IPS-11a (cell line): Measurements from ENCODE around the gene NEBL.

ENCODE experiments used
- H3K4me3 ChIP-seq: one replicate; pipeline ENCODE4 v1.5.1; 2013; ENCODE audit warnings: low read depth, low read length, control low read depth

Gene NEBL

GRCh38 chr10:20797290-20797689 lies 99.8 kb downstream of the NEBL start:
- no peak overlapping the region for H3K4me3 ChIP-seq

- H3K4me3 ChIP-seq = no peak overlapping the region
These were observed 101.7 kb downstream of the NEBL start for GRCh38 chr10:20795391-20795790.

GRCh38 chr10:20785174-20785573 lies 111.9 kb downstream of the NEBL start:
- no peak overlapping the region for H3K4me3 ChIP-seq

- no peak overlapping the region for H3K4me3 ChIP-seq
These were observed 118.9 kb downstream of the NEBL start for GRCh38 chr10:20778008-20778757.

- H3K4me3 ChIP-seq = no peak overlapping the region
These were observed 120.6 kb downstream of the NEBL start for GRCh38 chr10:20776384-20777118.

- H3K4me3 ChIP-seq = no peak overlapping the region
These were observed 126.1 kb downstream of the NEBL start for GRCh38 chr10:20771051-20771450.

- no peak overlapping the region for H3K4me3 ChIP-seq
These were observed 127.6 kb downstream of the NEBL start for GRCh38 chr10:20769481-20769880.

GRCh38 chr10:20768843-20769242 lies 128.3 kb downstream of the NEBL start:
- no peak overlapping the region for H3K4me3 ChIP-seq

- H3K4me3 ChIP-seq = no peak overlapping the region
These were observed 130.1 kb downstream of the NEBL start for GRCh38 chr10:20767028-20767427.

GRCh38 chr10:20765066-20765465 lies 132.0 kb downstream of the NEBL start:
- no peak overlapping the region for H3K4me3 ChIP-seq

- H3K4me3 ChIP-seq = no peak overlapping the region
These were observed 136.7 kb downstream of the NEBL start for GRCh38 chr10:20760460-20760859.

- H3K4me3 ChIP-seq = no peak overlapping the region
These were observed 148.6 kb downstream of the NEBL start for GRCh38 chr10:20748551-20748950.

- H3K4me3 ChIP-seq = no peak overlapping the region
These were observed 149.3 kb downstream of the NEBL start for GRCh38 chr10:20747782-20748181.

GRCh38 chr10:20746856-20747255 lies 150.3 kb downstream of the NEBL start:
- no peak overlapping the region for H3K4me3 ChIP-seq

- no peak overlapping the region for H3K4me3 ChIP-seq
These were observed 151.3 kb downstream of the NEBL start for GRCh38 chr10:20745556-20746375.

GRCh38 chr10:20744821-20745220 lies 152.3 kb downstream of the NEBL start:
- no peak overlapping the region for H3K4me3 ChIP-seq

- H3K4me3 ChIP-seq = no peak overlapping the region
These were observed 153.2 kb downstream of the NEBL start for GRCh38 chr10:20743942-20744341.

GRCh38 chr10:20742737-20743541 lies 154.2 kb downstream of the NEBL start:
- no peak overlapping the region for H3K4me3 ChIP-seq

GRCh38 chr10:20740120-20740519 lies 157.0 kb downstream of the NEBL start:
- no peak overlapping the region for H3K4me3 ChIP-seq

GRCh38 chr10:20737107-20737506 lies 160.0 kb downstream of the NEBL start:
- no peak overlapping the region for H3K4me3 ChIP-seq
